Neural progenitor cell (in vitro differentiated cells): Measurements from ENCODE around the gene HDAC4. TPM values are rescaled to one million over a fixed set of nuclear protein-coding genes. Genes with fewer than 3 reads are reported as not detected.

ENCODE experiments used
- DNase-seq: peaks from one replicate; pipeline ENCODE4 v3.0.0-alpha.2; 2016; ENCODE audit warnings: low spot score
- H2AFZ ChIP-seq: fragments of 200-600 bp; sonication (generic); replicated peaks from 2 replicates; pipeline ENCODE4 v1.6.1; 2016; ENCODE audit warnings: antibody characterized with exemption
- H3F3A ChIP-seq: fragments of 200-600 bp; sonication (generic); 2 replicates; pipeline ENCODE4 v1.6.1; 2016; ENCODE audit warnings: antibody characterized with exemption, low read depth
- H3K27ac ChIP-seq: fragments of 200-600 bp; sonication (generic); 2 replicates; pipeline ENCODE4 v1.5.1; 2016; ENCODE audit warnings: mild to moderate bottlenecking
- H3K27me3 ChIP-seq: fragments of 200-600 bp; sonication (generic); 2 replicates; pipeline ENCODE4 v1.6.1; 2016; ENCODE audit warnings: mild to moderate bottlenecking, moderate library complexity
- H3K36me3 ChIP-seq: fragments of 200-600 bp; sonication (generic); 2 replicates; pipeline ENCODE4 v1.5.1; 2016
- H3K4me1 ChIP-seq: fragments of 200-600 bp; sonication (generic); 2 replicates; pipeline ENCODE4 v1.6.1; 2016; ENCODE audit warnings: mixed run types
- H3K4me2 ChIP-seq: fragments of 200-600 bp; sonication (generic); 2 replicates; pipeline ENCODE4 v1.6.1; 2016
- H3K4me3 ChIP-seq: fragments of 200-600 bp; sonication (generic); 2 replicates; pipeline ENCODE4 v1.5.1; 2016
- H3K79me2 ChIP-seq: fragments of 200-600 bp; sonication (generic); 2 replicates; pipeline ENCODE4 v1.6.1; 2016; ENCODE audit warnings: low read depth
- H3K9ac ChIP-seq: fragments of 200-600 bp; sonication (generic); 2 replicates; pipeline ENCODE4 v1.6.1; 2016
- H3K9me3 ChIP-seq: fragments of 200-600 bp; sonication (generic); 2 replicates; pipeline ENCODE4 v1.5.1; 2016; ENCODE audit warnings: low read depth
- H4K20me1 ChIP-seq: fragments of 200-600 bp; sonication (generic); 2 replicates; pipeline ENCODE4 v1.6.1; 2016; ENCODE audit warnings: low read depth
- H3K27ac Mint-ChIP-seq: 3 replicates; pipeline ENCODE4 v1.8.0; 2021; ENCODE audit warnings: mixed read lengths
- H3K27me3 Mint-ChIP-seq: 2 replicates; pipeline ENCODE4 v1.8.0; 2022; ENCODE audit warnings: low read depth, mild to moderate bottlenecking, inconsistent platforms, moderate library complexity, mixed read lengths; ENCODE audit not compliant: insufficient read depth
- H3K36me3 Mint-ChIP-seq: 3 replicates; pipeline ENCODE4 v1.8.0; 2021; ENCODE audit warnings: mixed read lengths
- H3K4me1 Mint-ChIP-seq: 3 replicates; pipeline ENCODE4 v1.8.0; 2021; ENCODE audit warnings: mixed read lengths
- H3K4me3 Mint-ChIP-seq: 3 replicates; pipeline ENCODE4 v1.8.0; 2021; ENCODE audit warnings: mild to moderate bottlenecking, moderate library complexity, mixed read lengths
- H3K9me3 Mint-ChIP-seq: 3 replicates; pipeline ENCODE4 v1.8.0; 2020; ENCODE audit warnings: mixed read lengths
- CTCF ChIP-seq: fragments of 200-600 bp; sonication (generic); IDR thresholded peaks from 2 replicates; pipeline ENCODE4 v1.5.1; 2017; ENCODE audit warnings: antibody characterized with exemption, mild to moderate bottlenecking
- EZH2 ChIP-seq: fragments of 200-600 bp; sonication (generic); IDR thresholded peaks from 2 replicates; pipeline ENCODE4 v1.6.1; 2017; ENCODE audit warnings: antibody characterized with exemption, mild to moderate bottlenecking, moderate library complexity
- EZH2phosphoT487 ChIP-seq: fragments of 200-600 bp; sonication (generic); IDR thresholded peaks from 2 replicates; pipeline ENCODE4 v1.6.1; 2017; ENCODE audit warnings: antibody characterized with exemption
- total RNA-seq: library from RNA; depleted of rRNA; stranded (reverse); fragments of >200 nt; gene quantifications from 2 replicates; pipeline ENCODE4 v1.2.3, GENCODE V29; 2015; ENCODE audit warnings: low replicate concordance

HDAC4 gene
- total RNA-seq, 1 donor from 2014 or later: 36.0 TPM

GRCh38 chr2:239209783-239210182, 191.0 kb downstream of the HDAC4 start:
- Histone ChIP-seq H3K4me3 (no peak overlapping the region), H3K4me1 (peaks cover 52% of the 10 kb centered on the region), H3K9me3 (no peaks in the 10 kb centered on the region), H3K27me3 (no peaks in the 10 kb centered on the region), H3K27ac (peak overlapping the region; percentile 57), H2AFZ (no peak overlapping the region), H3K36me3 (peaks cover 4% of the 10 kb centered on the region), H4K20me1 (peaks cover 63% of the 10 kb centered on the region), H3K79me2 (peaks cover 70% of the 10 kb centered on the region), H3K9ac (no peak overlapping the region), H3F3A (peaks cover 20% of the 10 kb centered on the region), H3K4me2 (peak overlapping the region; percentile 10)
- H3K4me1 Mint-ChIP-seq: peaks cover 74% of the 10 kb centered on the region
- no peaks in the 10 kb centered on the region for H3K27me3 Mint-ChIP-seq
- no peak for TF ChIP-seq EZH2phosphoT487
- TF ChIP-seq CTCF: no peak
- TF ChIP-seq EZH2: no peak
- no peak for DNase-seq
- peak overlapping the region; percentile 13 for H3K4me3 Mint-ChIP-seq
- no peaks in the 10 kb centered on the region for H3K9me3 Mint-ChIP-seq
- peak overlapping the region; percentile 35 for H3K27ac Mint-ChIP-seq
- no peaks in the 10 kb centered on the region for H3K36me3 Mint-ChIP-seq

- Mint-ChIP-seq H3K4me3 (no peak overlapping the region), H3K27me3 (no peaks in the 10 kb centered on the region), H3K9me3 (no peaks in the 10 kb centered on the region), H3K4me1 (peaks cover 70% of the 10 kb centered on the region), H3K27ac (no peak overlapping the region), H3K36me3 (peaks cover 2% of the 10 kb centered on the region)
- TF ChIP-seq CTCF (no peak), EZH2 (no peak), EZH2phosphoT487 (no peak)
- H3K79me2 ChIP-seq: peaks cover 59% of the 10 kb centered on the region
- no peak for DNase-seq
- H2AFZ ChIP-seq: no peak overlapping the region
- H3K4me2 ChIP-seq: peak overlapping the region; percentile 31
- no peak overlapping the region for H3K9ac ChIP-seq
- peaks cover 66% of the 10 kb centered on the region for H4K20me1 ChIP-seq
- no peak overlapping the region for H3K4me3 ChIP-seq
- peaks cover 4% of the 10 kb centered on the region for H3K36me3 ChIP-seq
- H3K4me1 ChIP-seq: peaks cover 52% of the 10 kb centered on the region
- H3K27me3 ChIP-seq: no peaks in the 10 kb centered on the region
- peaks cover 20% of the 10 kb centered on the region for H3F3A ChIP-seq
- no peak overlapping the region for H3K27ac ChIP-seq
- H3K9me3 ChIP-seq: no peaks in the 10 kb centered on the region
Observed at GRCh38 chr2:239208465-239209180, 192.2 kb downstream of the HDAC4 start.

- no peak for TF ChIP-seq EZH2
- TF ChIP-seq EZH2phosphoT487: no peak
- TF ChIP-seq CTCF: no peak
- peaks cover 3% of the 10 kb centered on the region for H3K36me3 Mint-ChIP-seq
Observed at GRCh38 chr2:239206851-239207250, 194.0 kb downstream of the HDAC4 start.

More at GRCh38 chr2:239206851-239207250, 194.0 kb downstream of the HDAC4 start:
- H3K9me3 Mint-ChIP-seq: no peaks in the 10 kb centered on the region
- no peak overlapping the region for H3K27ac Mint-ChIP-seq
- peaks cover 61% of the 10 kb centered on the region for H3K4me1 Mint-ChIP-seq
- Histone ChIP-seq H3K4me3 (no peak overlapping the region), H4K20me1 (peaks cover 65% of the 10 kb centered on the region), H3K27ac (no peak overlapping the region), H3K36me3 (peaks cover 4% of the 10 kb centered on the region), H3K9ac (no peak overlapping the region), H3K27me3 (no peaks in the 10 kb centered on the region), H3F3A (peaks cover 13% of the 10 kb centered on the region), H3K4me2 (no peak overlapping the region), H3K9me3 (no peaks in the 10 kb centered on the region), H2AFZ (no peak overlapping the region), H3K79me2 (peaks cover 64% of the 10 kb centered on the region), H3K4me1 (peaks cover 38% of the 10 kb centered on the region)
- H3K27me3 Mint-ChIP-seq: no peaks in the 10 kb centered on the region
- H3K4me3 Mint-ChIP-seq: no peak overlapping the region
- DNase-seq: no peak
